ENCODE results near the gene ZBTB40. TPM values are rescaled to one million over a fixed set of nuclear protein-coding genes. Genes with fewer than 3 reads are reported as not detected.

ZBTB40 gene
- total RNA-seq, 1 experiment from 2014 or later = 19.5 TPM

DNA sequence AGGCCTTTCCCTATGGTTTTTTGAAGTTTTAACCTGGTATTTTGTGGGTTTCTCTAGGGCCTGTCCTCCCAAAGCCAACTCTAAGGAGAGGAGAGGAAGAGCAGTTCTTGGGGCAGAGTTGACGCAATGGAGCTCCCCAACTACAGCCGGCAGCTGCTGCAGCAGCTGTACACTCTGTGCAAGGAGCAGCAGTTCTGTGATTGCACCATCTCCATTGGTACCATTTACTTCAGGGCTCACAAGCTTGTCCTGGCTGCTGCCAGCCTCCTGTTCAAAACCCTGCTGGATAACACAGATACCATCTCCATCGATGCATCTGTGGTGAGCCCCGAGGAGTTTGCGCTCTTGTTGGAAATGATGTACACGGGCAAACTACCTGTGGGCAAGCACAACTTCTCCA, 38.2 kb downstream of the ZBTB40 start (continued):
- TF ChIP-seq, protein P1, sequence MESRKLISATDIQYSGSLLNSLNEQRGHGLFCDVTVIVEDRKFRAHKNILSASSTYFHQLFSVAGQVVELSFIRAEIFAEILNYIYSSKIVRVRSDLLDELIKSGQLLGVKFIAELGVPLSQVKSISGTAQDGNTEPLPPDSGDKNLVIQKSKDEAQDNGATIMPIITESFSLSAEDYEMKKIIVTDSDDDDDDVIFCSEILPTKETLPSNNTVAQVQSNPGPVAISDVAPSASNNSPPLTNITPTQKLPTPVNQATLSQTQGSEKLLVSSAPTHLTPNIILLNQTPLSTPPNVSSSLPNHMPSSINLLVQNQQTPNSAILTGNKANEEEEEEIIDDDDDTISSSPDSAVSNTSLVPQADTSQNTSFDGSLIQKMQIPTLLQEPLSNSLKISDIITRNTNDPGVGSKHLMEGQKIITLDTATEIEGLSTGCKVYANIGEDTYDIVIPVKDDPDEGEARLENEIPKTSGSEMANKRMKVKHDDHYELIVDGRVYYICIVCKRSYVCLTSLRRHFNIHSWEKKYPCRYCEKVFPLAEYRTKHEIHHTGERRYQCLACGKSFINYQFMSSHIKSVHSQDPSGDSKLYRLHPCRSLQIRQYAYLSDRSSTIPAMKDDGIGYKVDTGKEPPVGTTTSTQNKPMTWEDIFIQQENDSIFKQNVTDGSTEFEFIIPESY (IDR thresholded peaks at IDR 0.05; ENCODE audit: extremely low read depth, insufficient replicate concordance, low read length) = no peak

DNA sequence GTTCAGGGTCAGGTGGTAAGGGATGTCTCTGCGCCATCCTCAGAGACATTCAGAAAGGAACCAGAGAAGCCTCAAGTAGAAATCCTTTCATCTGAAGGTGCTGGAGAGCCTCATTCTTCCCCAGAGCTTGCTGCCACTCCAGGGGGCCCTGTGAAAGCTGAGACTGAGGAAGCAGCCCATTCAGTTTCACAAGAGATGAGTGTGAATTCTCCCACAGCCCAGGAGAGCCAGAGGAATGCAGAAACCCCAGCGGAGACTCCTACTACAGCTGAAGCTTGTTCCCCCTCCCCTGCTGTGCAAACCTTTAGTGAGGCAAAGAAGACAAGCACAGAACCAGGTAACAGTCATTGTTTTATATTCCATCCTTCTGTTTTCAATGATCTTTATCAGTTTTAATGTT, 38.7 kb downstream of the ZBTB40 start:
- H3K27ac ChIP-seq (ENCODE audit: low read depth, low read length) = no peak overlapping the region
- H3K9ac ChIP-seq (ENCODE audit: low read length) = no peak overlapping the region
- no peaks in the 10 kb centered on the region for H3K9me2 ChIP-seq (ENCODE audit: insufficient read depth)
- no peaks in the 10 kb centered on the region for H3K9me3 ChIP-seq (ENCODE audit: control insufficient read depth in 1 of 2, insufficient read depth in 1 of 2, low read depth in 1 of 2, low read length in 2 of 2)
- H3K4me2 ChIP-seq (ENCODE audit: low read length) = no peak overlapping the region
- BruUV-seq (replicated peaks) = no TSS peak
- H3K4me3 ChIP-seq (replicated peaks in 1 of 2; ENCODE audit: low read depth in 1 of 2, low read length in 2 of 2) = no peak overlapping the region
- no peak overlapping the region for H2AFZ ChIP-seq (ENCODE audit: low read depth, low read length, poor library complexity, severe bottlenecking)
- peaks cover 26% of the 10 kb centered on the region for H3K79me2 ChIP-seq (ENCODE audit: insufficient read depth, low read length)
- no peaks in the 10 kb centered on the region for H3K4me1 ChIP-seq (ENCODE audit: control insufficient read depth in 1 of 2, insufficient read depth in 2 of 2, low read length in 2 of 2)
- ATAC-seq (no peak), DNase-seq (ENCODE audit: low read depth, low spot score) (no peak)
- CTCF ChIA-PET = no interaction called here
- TF ChIP-seq, protein P2, sequence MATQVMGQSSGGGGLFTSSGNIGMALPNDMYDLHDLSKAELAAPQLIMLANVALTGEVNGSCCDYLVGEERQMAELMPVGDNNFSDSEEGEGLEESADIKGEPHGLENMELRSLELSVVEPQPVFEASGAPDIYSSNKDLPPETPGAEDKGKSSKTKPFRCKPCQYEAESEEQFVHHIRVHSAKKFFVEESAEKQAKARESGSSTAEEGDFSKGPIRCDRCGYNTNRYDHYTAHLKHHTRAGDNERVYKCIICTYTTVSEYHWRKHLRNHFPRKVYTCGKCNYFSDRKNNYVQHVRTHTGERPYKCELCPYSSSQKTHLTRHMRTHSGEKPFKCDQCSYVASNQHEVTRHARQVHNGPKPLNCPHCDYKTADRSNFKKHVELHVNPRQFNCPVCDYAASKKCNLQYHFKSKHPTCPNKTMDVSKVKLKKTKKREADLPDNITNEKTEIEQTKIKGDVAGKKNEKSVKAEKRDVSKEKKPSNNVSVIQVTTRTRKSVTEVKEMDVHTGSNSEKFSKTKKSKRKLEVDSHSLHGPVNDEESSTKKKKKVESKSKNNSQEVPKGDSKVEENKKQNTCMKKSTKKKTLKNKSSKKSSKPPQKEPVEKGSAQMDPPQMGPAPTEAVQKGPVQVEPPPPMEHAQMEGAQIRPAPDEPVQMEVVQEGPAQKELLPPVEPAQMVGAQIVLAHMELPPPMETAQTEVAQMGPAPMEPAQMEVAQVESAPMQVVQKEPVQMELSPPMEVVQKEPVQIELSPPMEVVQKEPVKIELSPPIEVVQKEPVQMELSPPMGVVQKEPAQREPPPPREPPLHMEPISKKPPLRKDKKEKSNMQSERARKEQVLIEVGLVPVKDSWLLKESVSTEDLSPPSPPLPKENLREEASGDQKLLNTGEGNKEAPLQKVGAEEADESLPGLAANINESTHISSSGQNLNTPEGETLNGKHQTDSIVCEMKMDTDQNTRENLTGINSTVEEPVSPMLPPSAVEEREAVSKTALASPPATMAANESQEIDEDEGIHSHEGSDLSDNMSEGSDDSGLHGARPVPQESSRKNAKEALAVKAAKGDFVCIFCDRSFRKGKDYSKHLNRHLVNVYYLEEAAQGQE (IDR thresholded peaks at IDR 0.05; ENCODE audit: low read depth) = no peak
- TF ChIP-seq ZNF274 (IDR thresholded peaks at IDR 0.05; ENCODE audit: low read depth, low read length) (no peak), EZH2phosphoT487 (IDR thresholded peaks at IDR 0.05; ENCODE audit: borderline replicate concordance) (no peak), RAD21 (IDR thresholded peaks at IDR 0.05; ENCODE audit: low read depth) (no peak), CBX3 (IDR thresholded peaks at IDR 0.05; ENCODE audit: low read depth) (no peak), JUND (IDR thresholded peaks at IDR 0.05) (no peak), POLR2AphosphoS5 (IDR thresholded peaks at IDR 0.05; ENCODE audit: low read depth, low read length) (no peak), YY1 (IDR thresholded peaks at IDR 0.05; ENCODE audit: extremely low read depth, insufficient replicate concordance, low read depth, low read length) (no peak), FOSL1 (IDR thresholded peaks at IDR 0.05; ENCODE audit: low read depth) (no peak), CEBPB (IDR thresholded peaks at IDR 0.05; ENCODE audit: low read depth) (no peak), TCF7L2 (IDR thresholded peaks at IDR 0.05; ENCODE audit: borderline replicate concordance, extremely low read depth, insufficient read depth, insufficient read length) (no peak), ZFX (IDR thresholded peaks at IDR 0.05) (no peak), SP1 (IDR thresholded peaks at IDR 0.05; ENCODE audit: low read depth) (no peak), EGR1 (IDR thresholded peaks at IDR 0.05; ENCODE audit: low read depth) (no peak), ELF1 (IDR thresholded peaks at IDR 0.05; ENCODE audit: borderline replicate concordance, low read depth) (no peak)
- TF ChIP-seq, protein P1 (IDR thresholded peaks at IDR 0.05; ENCODE audit: extremely low read depth, insufficient replicate concordance, low read length) = no peak
- no peaks in the 10 kb centered on the region for H3K27me3 ChIP-seq (ENCODE audit: insufficient read depth, low read length)
- POLR2A ChIA-PET = no interaction called here
- H4K20me1 ChIP-seq (ENCODE audit: insufficient read depth) = no peaks in the 10 kb centered on the region
- RAD21 ChIA-PET (ENCODE audit: low non-redundant PET in 1 of 2, low total read pairs in 2 of 2, uncharacterized antibody in 2 of 2, unreplicated experiment in 2 of 2) = no interaction called here
- intact Hi-C loops (cut with micrococcal nuclease) = no loop called here
- H3K36me3 ChIP-seq (ENCODE audit: control insufficient read depth in 1 of 2, insufficient read depth in 2 of 2, low read length in 2 of 2) = 0 out of 4 replicates have a peak, but pooled peaks cover 0 to 3% of the 10 kb centered on the region in 2 experiments

All from HCT116 (cell line).